Activated T-helper 1 cell treated with Interleukin-2 at 50 U/mL for 16 hours (primary cell): ENCODE results near the gene RBM39.

ENCODE experiments used
- DNase-seq: peaks from one replicate; pipeline ENCODE4 v3.0.0-alpha.2; 2020; ENCODE audit warnings: low read depth

RBM39 gene

GRCh38 chr20:35674921-35675320 lies 67.1 kb downstream of the RBM39 start:
- DNase-seq, result no peak

GRCh38 chr20:35673884-35674283 lies 68.2 kb downstream of the RBM39 start:
- no peak for DNase-seq

GRCh38 chr20:35669681-35670080 lies 72.4 kb downstream of the RBM39 start:
- DNase-seq, result no peak

DNA sequence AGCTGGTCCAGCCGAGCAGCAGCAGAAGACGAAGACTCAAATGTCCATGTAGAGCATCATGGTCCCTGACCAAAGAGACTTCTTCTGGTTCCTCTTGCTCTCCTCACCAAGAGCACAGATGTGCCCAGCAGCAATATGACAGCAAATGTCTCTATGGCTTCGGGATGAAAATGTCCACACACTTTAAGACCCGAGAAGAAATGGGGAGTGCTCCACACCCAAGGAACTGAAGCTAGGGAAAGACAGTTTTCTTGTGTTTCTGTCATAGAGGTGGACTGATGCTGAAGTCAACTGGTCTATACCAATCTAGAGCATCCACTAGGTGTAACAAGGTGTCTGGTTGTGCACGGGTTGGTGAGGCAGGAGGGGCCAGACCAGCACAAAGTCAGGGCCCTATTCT lies 72.8 kb downstream of the RBM39 start:
- DNase-seq, result no peak

GRCh38 chr20:35665949-35666288 lies 76.1 kb downstream of the RBM39 start:
- DNase-seq, result no peak

DNA sequence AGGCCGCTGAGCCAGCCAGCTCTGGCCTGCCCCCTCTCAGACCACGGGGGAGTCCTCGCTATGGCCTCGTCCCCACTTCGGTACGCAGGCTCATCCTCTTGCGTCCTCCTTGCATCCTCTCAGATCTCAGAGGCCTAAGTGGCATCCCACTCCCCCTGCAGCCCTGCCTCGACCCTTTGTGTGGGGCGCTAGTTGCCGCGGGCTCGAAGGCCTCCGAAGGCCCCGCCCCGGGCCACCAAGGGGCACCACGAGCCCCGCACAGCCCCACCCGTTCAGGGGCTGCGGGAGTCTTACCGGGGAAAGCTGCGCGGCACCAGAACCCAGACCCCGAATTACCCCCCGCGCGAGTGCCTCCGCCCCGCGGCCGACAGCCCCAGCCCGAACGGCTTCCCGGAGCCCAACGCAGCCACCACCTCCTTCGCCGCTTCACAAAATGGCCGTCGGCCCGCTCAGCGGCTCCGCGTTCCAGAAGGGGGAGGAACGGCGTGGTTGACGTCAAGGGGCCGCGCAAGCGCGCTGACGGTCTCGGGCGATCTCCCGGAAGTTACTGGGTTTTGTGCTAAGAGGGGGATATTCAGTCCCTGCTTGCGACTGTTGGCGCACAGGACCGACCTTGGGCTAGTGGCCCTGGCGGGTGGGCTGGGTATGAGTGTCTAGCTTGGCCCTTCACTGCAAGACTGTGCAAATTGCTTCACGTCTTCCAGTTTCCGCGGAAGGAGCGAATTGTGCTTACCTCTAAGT lies 77.4 kb downstream of the RBM39 start, which contains the start of the genes CPNE1 and RBM12:
Gene CPNE1, minus strand, starts transcription at position 435 of the 741 bp plus-strand sequence. CDS start 31,977 bp downstream, outside the sequence.
Gene RBM12, minus strand, starts transcription at position 435 of the 741 bp plus-strand sequence. CDS start 9,578 bp downstream, outside the sequence.
- DNase-seq, result peak; percentile 90

GRCh38 chr20:35663516-35664465 lies 78.3 kb downstream of the RBM39 start:
- peak; percentile 46 for DNase-seq

DNA sequence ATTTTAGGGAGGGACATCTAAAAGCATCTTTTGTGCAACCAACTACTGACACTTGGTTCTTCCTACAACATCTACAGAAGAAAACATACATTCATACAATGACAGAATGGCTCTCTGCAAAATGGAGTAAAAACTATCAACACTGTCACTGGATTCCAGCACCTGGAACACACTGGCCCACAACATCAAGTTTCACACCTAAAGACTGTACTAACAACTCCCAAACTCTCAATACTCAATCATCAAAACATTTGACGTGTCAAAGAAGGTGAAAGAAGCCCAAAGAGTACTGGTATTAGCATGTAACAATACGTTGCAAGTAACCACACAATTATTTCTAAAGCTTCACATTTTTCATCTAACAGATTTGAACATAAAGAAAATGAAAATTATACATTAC lies 79.5 kb downstream of the RBM39 start:
- no peak for DNase-seq

- no peak for DNase-seq
Measured at GRCh38 chr20:35661908-35662307, 80.2 kb downstream of the RBM39 start.

DNA sequence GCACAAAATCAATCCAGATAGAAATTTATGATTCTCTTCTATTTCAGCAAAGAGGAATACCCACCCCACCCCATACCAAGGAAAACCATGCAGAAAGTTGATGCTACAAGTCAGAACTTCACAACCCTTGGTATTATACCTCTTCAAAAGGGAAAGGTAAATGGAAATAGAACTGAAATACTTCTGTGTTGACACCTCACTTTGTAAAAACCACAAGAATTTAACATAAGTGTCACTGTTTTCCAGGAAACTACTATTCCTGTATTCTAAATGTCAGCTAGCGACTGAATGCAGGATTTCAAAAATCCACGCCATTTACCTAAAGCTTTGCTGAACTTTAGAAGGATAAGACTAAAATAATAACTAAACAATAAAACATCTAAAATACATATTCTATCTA lies 81.0 kb downstream of the RBM39 start:
- DNase-seq, result no peak

DNA sequence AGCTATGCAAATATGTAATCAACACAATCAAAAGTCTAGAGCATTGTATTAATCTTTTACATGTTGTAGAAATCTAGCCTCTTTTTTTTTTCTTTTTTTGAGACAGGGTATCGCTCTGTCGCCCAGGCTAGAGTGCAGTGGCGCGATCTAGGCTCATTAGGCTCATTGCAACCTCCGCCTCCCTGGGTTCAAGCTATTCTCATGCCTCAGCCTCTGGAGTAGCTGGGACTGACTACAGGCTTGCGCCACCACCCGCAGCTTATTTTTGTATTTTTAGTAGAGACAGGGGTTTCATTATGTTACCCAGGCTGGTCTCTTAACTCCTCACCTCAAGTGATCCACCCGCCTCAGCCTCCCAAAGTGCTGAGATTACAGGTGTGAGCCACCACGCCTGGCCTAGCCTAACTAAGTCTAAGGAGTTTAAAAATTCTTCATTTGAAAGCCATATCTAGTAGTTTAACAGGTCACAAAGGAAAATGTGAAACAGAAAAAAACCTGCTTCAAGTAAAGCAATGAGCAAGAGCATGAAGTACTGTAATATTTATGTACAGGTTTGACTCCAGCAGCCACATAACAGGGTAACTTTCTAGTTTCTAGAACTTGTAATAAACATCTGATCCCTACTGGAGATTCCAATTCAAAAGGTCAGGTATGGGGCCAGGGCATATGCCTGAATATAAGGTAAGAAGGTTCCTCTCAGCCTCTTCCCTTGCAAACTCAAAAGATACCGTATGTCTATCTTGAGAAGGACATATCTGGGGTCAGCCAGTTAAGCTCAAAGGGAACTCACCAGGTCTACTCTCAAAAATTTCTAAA lies 81.7 kb downstream of the RBM39 start:
- DNase-seq, result no peak

DNA sequence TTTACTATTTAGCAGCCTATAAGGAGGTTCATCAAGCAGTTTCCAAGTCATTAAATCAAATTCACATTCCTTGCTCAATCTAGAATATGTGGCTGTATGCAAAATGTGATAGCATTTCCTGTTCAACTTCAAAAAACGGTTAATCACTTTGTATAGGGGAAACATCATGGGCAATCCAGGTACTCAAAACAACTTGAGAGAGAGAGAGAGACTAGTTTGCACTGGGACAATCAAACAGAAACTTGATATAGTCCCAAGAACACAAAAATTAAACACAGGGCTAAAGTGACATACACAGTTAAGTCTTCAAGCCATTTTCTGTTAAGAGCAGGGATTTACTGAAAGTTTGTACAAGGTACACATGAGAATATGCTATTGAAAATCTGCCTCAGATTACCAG lies 84.8 kb downstream of the RBM39 start:
- no peak for DNase-seq

GRCh38 chr20:35654415-35654814 lies 87.6 kb downstream of the RBM39 start:
- no peak for DNase-seq

- DNase-seq, result no peak
Measured at GRCh38 chr20:35653893-35654292, 88.2 kb downstream of the RBM39 start.
